ENCODE data around the gene RHOJ. TPM values are rescaled to one million over a fixed set of nuclear protein-coding genes. Genes with fewer than 3 reads are reported as not detected.
A peak's percentile ranks its signal among the peaks of the same experiment; 100 is the strongest.

The RHOJ gene
- total RNA-seq, 2 donors from 2014 or later = not detected

GRCh38 chr14:63342371-63342770, 138.1 kb downstream of the RHOJ start:
- Histone ChIP-seq H3K9ac (ENCODE audit: extremely low read depth, low read length, poor library complexity, severe bottlenecking) (peak overlapping the region; percentile 3), H3K4me1 (ENCODE audit: control insufficient read depth, insufficient read depth, low read length) (peaks cover 14% of the 10 kb centered on the region), H3K27me3 (ENCODE audit: control insufficient read depth, insufficient read depth, low read length, poor library complexity, severe bottlenecking) (no peaks in the 10 kb centered on the region), H3K4me3 (ENCODE audit: low read length) (no peak overlapping the region), H3K36me3 (ENCODE audit: control insufficient read depth, insufficient read depth, low read length) (no peaks in the 10 kb centered on the region), H3K9me3 (ENCODE audit: control insufficient read depth, low read length) (peaks cover 18% of the 10 kb centered on the region), H3K27ac (ENCODE audit: low read depth, low read length) (peak overlapping the region; percentile 18)
- Mint-ChIP-seq H3K27ac (no peak overlapping the region), H3K4me1 (peaks cover 19% of the 10 kb centered on the region), H3K27me3 (ENCODE audit: insufficient read depth) (no peaks in the 10 kb centered on the region), H3K4me3 (no peak overlapping the region), H3K9me3 (peaks cover 24% of the 10 kb centered on the region), H3K36me3 (ENCODE audit: low read depth) (peaks cover 3% of the 10 kb centered on the region)
- DNase-seq = no peak
- TF ChIP-seq, protein P1, sequence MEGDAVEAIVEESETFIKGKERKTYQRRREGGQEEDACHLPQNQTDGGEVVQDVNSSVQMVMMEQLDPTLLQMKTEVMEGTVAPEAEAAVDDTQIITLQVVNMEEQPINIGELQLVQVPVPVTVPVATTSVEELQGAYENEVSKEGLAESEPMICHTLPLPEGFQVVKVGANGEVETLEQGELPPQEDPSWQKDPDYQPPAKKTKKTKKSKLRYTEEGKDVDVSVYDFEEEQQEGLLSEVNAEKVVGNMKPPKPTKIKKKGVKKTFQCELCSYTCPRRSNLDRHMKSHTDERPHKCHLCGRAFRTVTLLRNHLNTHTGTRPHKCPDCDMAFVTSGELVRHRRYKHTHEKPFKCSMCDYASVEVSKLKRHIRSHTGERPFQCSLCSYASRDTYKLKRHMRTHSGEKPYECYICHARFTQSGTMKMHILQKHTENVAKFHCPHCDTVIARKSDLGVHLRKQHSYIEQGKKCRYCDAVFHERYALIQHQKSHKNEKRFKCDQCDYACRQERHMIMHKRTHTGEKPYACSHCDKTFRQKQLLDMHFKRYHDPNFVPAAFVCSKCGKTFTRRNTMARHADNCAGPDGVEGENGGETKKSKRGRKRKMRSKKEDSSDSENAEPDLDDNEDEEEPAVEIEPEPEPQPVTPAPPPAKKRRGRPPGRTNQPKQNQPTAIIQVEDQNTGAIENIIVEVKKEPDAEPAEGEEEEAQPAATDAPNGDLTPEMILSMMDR (conservative IDR thresholded peaks at IDR 0.05) = no peak
- 79 to 91% methylated on average over 7 of the region's 7 CpGs for WGBS, 2 experiments (ENCODE audit: insufficient coverage in 1 of 2, insufficient read length in 1 of 2)

Other genes starting within 250 kb of the RHOJ start
- 1 to 10 TPM; 2.5 to 3.9 TPM for gene KCNH5, start 159.0 kb upstream of the RHOJ start, total RNA-seq
- not detected for gene GPHB5, start 114.5 kb downstream of the RHOJ start, total RNA-seq